ENCODE data around the gene AP3B1. TPM values are rescaled to one million over a fixed set of nuclear protein-coding genes. Genes with fewer than 3 reads are reported as not detected.

AP3B1 gene
- total and polyA plus RNA-seq, 2 donors (not counting 3 experiments of a cell fraction or from before 2014, with no cell fraction given): 31.6 to 46.7 TPM

GRCh38 chr5:78291687-78292086 lies 2.8 kb downstream of the AP3B1 start:
- H3K9me3 ChIP-seq (replicated peaks; ENCODE audit: control insufficient read depth, insufficient read depth, low read length): no peaks in the 10 kb centered on the region
- no peak overlapping the region for H3K4me2 ChIP-seq (ENCODE audit: insufficient read depth, low read length)
- H2AFZ ChIP-seq (ENCODE audit: low read depth, low read length): no peak overlapping the region
- DNase-seq (ENCODE audit: low read depth, low spot score) (no peak), FAIRE-seq (no peak)
- H4K20me1 ChIP-seq (replicated peaks; ENCODE audit: control insufficient read depth, extremely low read depth, insufficient read depth, low read length): peaks cover under 1% of the 10 kb centered on the region
- H3K9me1 ChIP-seq (replicated peaks; ENCODE audit: control insufficient read depth, extremely low read depth, insufficient read depth, low read length): no peaks in the 10 kb centered on the region
- H3K9ac ChIP-seq (replicated peaks; ENCODE audit: extremely low read depth, insufficient read depth, low read length): no peak overlapping the region
- no peaks in the 10 kb centered on the region for H3K27me3 ChIP-seq (ENCODE audit: control insufficient read depth in 2 of 2, insufficient read depth in 2 of 2, low read length in 2 of 2)
- no peak overlapping the region for H3K4me3 ChIP-seq (replicated peaks in 1 of 3; ENCODE audit: insufficient read depth in 1 of 3, low read depth in 1 of 3, low read length in 3 of 3)
- ChIA-PET CTCF (interaction anchor here (0.7 to 2.5 kb wide), 3 partner anchors 7 to 23 kb away, joined by 3 to 9 read pairs (median 3); no protein-coding TSS in a partner anchor), POLR2A (no interaction called here)
- no TSS peak for BruUV-seq (replicated peaks)
- peaks cover 69% of the 10 kb centered on the region for H3K79me2 ChIP-seq (ENCODE audit: control insufficient read depth, insufficient read depth, low read length)
- no peaks in the 10 kb centered on the region for H3K36me3 ChIP-seq (ENCODE audit: control insufficient read depth in 2 of 2, extremely low read depth in 1 of 2, insufficient read depth in 2 of 2, low read length in 2 of 2)
- no peak overlapping the region for H3K27ac ChIP-seq (ENCODE audit: insufficient read depth, low read depth, low read length)
- TF ChIP-seq GATA2 (IDR thresholded peaks at IDR 0.05; ENCODE audit: insufficient read depth, insufficient read length, low read depth, low read length) (no peak), MYC (IDR thresholded peaks at IDR 0.05; ENCODE audit: low read depth, low read length) (no peak), CTCF (IDR thresholded peaks at IDR 0.05; ENCODE audit: extremely low read depth in 1 of 2, insufficient read depth in 1 of 2, low read depth in 1 of 2, low read length in 2 of 2) (no peak), JUN (IDR thresholded peaks at IDR 0.05; ENCODE audit: borderline replicate concordance, insufficient read depth, insufficient read length, low read depth) (no peak), MAX (IDR thresholded peaks at IDR 0.05; ENCODE audit: insufficient read depth, insufficient read length) (no peak), EZH2 (IDR thresholded peaks at IDR 0.05; ENCODE audit: borderline replicate concordance, low read depth, low read length, severe bottlenecking) (no peak)
- dilution Hi-C loops (cut with MboI; ENCODE audit: extremely low pct_ligation_motif_present, low sequenced_read_pairs) (no loop called here), intact Hi-C loops (cut with micrococcal nuclease) (loop anchor here (10.0 kb wide), 2 partner anchors 417 to 647 kb away; no protein-coding TSS in a partner anchor)
- H3K4me1 ChIP-seq (ENCODE audit: control insufficient read depth, extremely low read depth, insufficient read depth, low read length): peaks cover 31% of the 10 kb centered on the region

All from endothelial cell of umbilical vein (primary cell).